Measurements from ENCODE around the gene ZNF30.

- TF ChIP-seq CTCF (conservative IDR thresholded peaks at IDR 0.05) (no peak), ZFX (IDR thresholded peaks at IDR 0.05) (peak; percentile 55; the same call in 1 of the 2 replicates)
Measured at GRCh38 chr19:34926685-34927375, at the start of gene ZNF30.

Data from C4-2B (cell line).